A549 (cell line): ENCODE measurements around the gene ATP2C1. TPM values are rescaled to one million over a fixed set of nuclear protein-coding genes. Genes with fewer than 3 reads are reported as not detected.

Source experiments
- ATAC-seq, 2 experiments: fragments of 200-7000 bp in 1 of 2; fragments of >200 bp in 1 of 2; cut with Nextera tagmentation in 1 of 2; cut with Tn5 transposase in 1 of 2; 3 replicates each; pipeline versions ENCODE4 v1.8.0 to v1.9.1; 2018 to 2020; ENCODE audit warnings: mild to moderate bottlenecking in 1 of 2, moderate library complexity in 1 of 2
- CTCF ChIA-PET: fragments of 300-600 bp; sonication (Branson Sonifier 250); formaldehyde crosslinking; extraction: SDS; loops from one replicate; lab custom pipeline; 2021; ENCODE audit warnings: antibody characterized with exemption, inconsistent platforms; lab: Yijun Ruan, JAX
- POLR2A ChIA-PET: fragments of 350-600 bp; formaldehyde crosslinking; extraction: SDS; loops from one replicate; lab custom pipeline; 2021; ENCODE audit warnings: antibody characterized with exemption, inconsistent platforms; lab: Yijun Ruan, JAX
- DNase-seq, 2 experiments: peaks; one replicate each; pipeline versions ENCODE4 v3.0.0 to v3.0.0-alpha.2; 2011 to 2016; ENCODE audit warnings: low read depth in 1 of 2, low spot score in 1 of 2
- FAIRE-seq: peaks from 2 replicates; lab custom pipeline; 2011; peaks lifted over from hg19 to GRCh38; lab: Jason Lieb, UNC
- H3K27ac ChIP-seq, 2 experiments: fragments of >200 bp; sonication (Bioruptor Twin); formaldehyde crosslinking; 3 replicates each; pipeline ENCODE4 v1.5.1; 2016 to 2017
- H3K4me1 ChIP-seq: fragments of >200 bp; sonication (Bioruptor Twin); formaldehyde crosslinking; 3 replicates; pipeline ENCODE4 v1.6.1; 2016
- H3K4me2 ChIP-seq: fragments of >200 bp; sonication (Bioruptor Twin); formaldehyde crosslinking; 3 replicates; pipeline ENCODE4 v1.6.1; 2016
- H3K4me3 ChIP-seq: fragments of >200 bp; sonication (Bioruptor Twin); formaldehyde crosslinking; 3 replicates; pipeline ENCODE4 v1.5.1; 2016
- H3K9me3 ChIP-seq: fragments of >200 bp; sonication (Bioruptor Twin); formaldehyde crosslinking; 3 replicates; pipeline ENCODE4 v1.6.1; 2016
- BHLHE40 ChIP-seq: IDR thresholded peaks from 2 replicates; pipeline ENCODE4 v1.6.1; 2012; ENCODE audit warnings: low read depth, low read length, inconsistent platforms
- CHD2 ChIP-seq: fragments of 150-350 bp; IDR thresholded peaks from 2 replicates; pipeline ENCODE4 v1.6.1; 2014; ENCODE audit warnings: low read length; ENCODE audit not compliant: partially characterized antibody
- ESRRA ChIP-seq: fragments of 150-350 bp; IDR thresholded peaks from 2 replicates; pipeline ENCODE4 v1.6.1; 2014; ENCODE audit warnings: mild to moderate bottlenecking, low read length, borderline replicate concordance
- HEYL ChIP-seq: fragments of 250-450 bp; sonication (Bioruptor Pico); IDR thresholded peaks from 2 replicates; pipeline ENCODE4 v1.8.0; 2021; ENCODE audit warnings: mild to moderate bottlenecking, moderate library complexity
- KDM5A ChIP-seq: fragments of 200-600 bp; sonication (generic); IDR thresholded peaks from 2 replicates; pipeline ENCODE4 v1.6.1; 2016; ENCODE audit warnings: antibody characterized with exemption, mild to moderate bottlenecking
- MAFK ChIP-seq: fragments of 450-650 bp; IDR thresholded peaks from 2 replicates; pipeline ENCODE4 v1.6.1; 2014; ENCODE audit not compliant: partially characterized antibody
- MAZ ChIP-seq: fragments of 150-350 bp; IDR thresholded peaks from 2 replicates; pipeline ENCODE4 v1.6.1; 2014; ENCODE audit warnings: antibody characterized with exemption, low read depth, low read length, borderline replicate concordance
- NFE2L2 ChIP-seq: fragments of 150-350 bp; conservative IDR thresholded peaks from 2 replicates; pipeline ENCODE4 v1.6.1; 2014; ENCODE audit warnings: low read length
- NR3C1 ChIP-seq: fragments of >200 bp; sonication (Bioruptor Twin); formaldehyde crosslinking; IDR thresholded peaks from 3 replicates; pipeline ENCODE4 v1.6.1; 2017
- POLR2A ChIP-seq: IDR thresholded peaks from 2 replicates; pipeline ENCODE4 v1.6.1; 2012; ENCODE audit warnings: mild to moderate bottlenecking, low read length
- RAD21 ChIP-seq, 2 experiments: fragments of >200 bp in 1 of 2; sonication (Bioruptor Twin) in 1 of 2; formaldehyde crosslinking in 1 of 2; IDR thresholded peaks in 1 of 2; conservative IDR thresholded peaks in 1 of 2; 2 replicates in 1 of 2; 3 replicates in 1 of 2; pipeline ENCODE4 v1.6.1; 2012 to 2018; ENCODE audit warnings: inconsistent platforms in 1 of 2
- TFCP2L1 ChIP-seq: fragments of 250-450 bp; sonication (Bioruptor Pico); IDR thresholded peaks from 2 replicates; pipeline ENCODE4 v1.5.0; 2021; ENCODE audit warnings: mild to moderate bottlenecking
- TP53 ChIP-seq: fragments of 250-450 bp; sonication (Bioruptor Pico); IDR thresholded peaks from 2 replicates; pipeline ENCODE4 v1.5.0; 2021; ENCODE audit warnings: mild to moderate bottlenecking, moderate library complexity
- ZFP36 ChIP-seq: fragments of 450-650 bp; IDR thresholded peaks from 2 replicates; pipeline ENCODE4 v1.6.1; 2014; ENCODE audit warnings: borderline replicate concordance; ENCODE audit not compliant: partially characterized antibody
- WGBS: methylation state at CpG from one replicate; pipeline ENCODE4 v1.1.6; 2017; ENCODE audit errors: missing lambda C conversion rate; 5-methylcytosine and 5-hydroxymethylcytosine counted together
- polyA plus RNA-seq, 4 experiments: library from polyadenylated mRNA; depleted of rRNA in 3 of 4; stranded (reverse); fragments of >200 nt; fragmentation: RNase III in 1 of 4; extraction: RNeasy Plus Mini Kit Qiagen cat#74134 plus additional on column Dnase treatment in 1 of 4; gene quantifications; 2 replicates in 3 of 4; 3 replicates in 1 of 4; pipeline ENCODE4 v1.2.3, GENCODE V29; 2011 to 2017
- TF ChIP-seq, protein P1 (sequence below): fragments of 200-600 bp; sonication (generic); IDR thresholded peaks from 2 replicates; pipeline ENCODE4 v1.6.1; 2016; ENCODE audit warnings: antibody characterized with exemption, mild to moderate bottlenecking, moderate library complexity
- TF ChIP-seq, protein P2 (sequence below): IDR thresholded peaks from 2 replicates; pipeline ENCODE4 v1.6.1; 2012
- TF ChIP-seq, protein P3 (sequence below): fragments of >200 bp; sonication (Bioruptor Twin); formaldehyde crosslinking; IDR thresholded peaks from 3 replicates; pipeline ENCODE4 v1.5.1; 2016
- TF ChIP-seq, protein P4 (sequence below): fragments of >200 bp; sonication (Bioruptor Twin); formaldehyde crosslinking; IDR thresholded peaks from 3 replicates; pipeline ENCODE4 v1.6.1; 2016
- TF ChIP-seq, protein P5 (sequence below): fragments of 250-450 bp; sonication (Bioruptor Pico); IDR thresholded peaks from 2 replicates; pipeline ENCODE4 v1.5.0; 2020; ENCODE audit warnings: low read depth, mild to moderate bottlenecking, moderate library complexity
- TF ChIP-seq, protein P6 (sequence below): fragments of 250-450 bp; sonication (Bioruptor Pico); IDR thresholded peaks from 2 replicates; pipeline ENCODE4 v1.5.0; 2021; ENCODE audit warnings: mild to moderate bottlenecking, moderate library complexity, borderline replicate concordance

Gene ATP2C1
- polyA plus RNA-seq, 2 of the 4 experiments (the other 2 are of a cell fraction): 48.1 to 74.3 TPM

- TF ChIP-seq, protein P1, sequence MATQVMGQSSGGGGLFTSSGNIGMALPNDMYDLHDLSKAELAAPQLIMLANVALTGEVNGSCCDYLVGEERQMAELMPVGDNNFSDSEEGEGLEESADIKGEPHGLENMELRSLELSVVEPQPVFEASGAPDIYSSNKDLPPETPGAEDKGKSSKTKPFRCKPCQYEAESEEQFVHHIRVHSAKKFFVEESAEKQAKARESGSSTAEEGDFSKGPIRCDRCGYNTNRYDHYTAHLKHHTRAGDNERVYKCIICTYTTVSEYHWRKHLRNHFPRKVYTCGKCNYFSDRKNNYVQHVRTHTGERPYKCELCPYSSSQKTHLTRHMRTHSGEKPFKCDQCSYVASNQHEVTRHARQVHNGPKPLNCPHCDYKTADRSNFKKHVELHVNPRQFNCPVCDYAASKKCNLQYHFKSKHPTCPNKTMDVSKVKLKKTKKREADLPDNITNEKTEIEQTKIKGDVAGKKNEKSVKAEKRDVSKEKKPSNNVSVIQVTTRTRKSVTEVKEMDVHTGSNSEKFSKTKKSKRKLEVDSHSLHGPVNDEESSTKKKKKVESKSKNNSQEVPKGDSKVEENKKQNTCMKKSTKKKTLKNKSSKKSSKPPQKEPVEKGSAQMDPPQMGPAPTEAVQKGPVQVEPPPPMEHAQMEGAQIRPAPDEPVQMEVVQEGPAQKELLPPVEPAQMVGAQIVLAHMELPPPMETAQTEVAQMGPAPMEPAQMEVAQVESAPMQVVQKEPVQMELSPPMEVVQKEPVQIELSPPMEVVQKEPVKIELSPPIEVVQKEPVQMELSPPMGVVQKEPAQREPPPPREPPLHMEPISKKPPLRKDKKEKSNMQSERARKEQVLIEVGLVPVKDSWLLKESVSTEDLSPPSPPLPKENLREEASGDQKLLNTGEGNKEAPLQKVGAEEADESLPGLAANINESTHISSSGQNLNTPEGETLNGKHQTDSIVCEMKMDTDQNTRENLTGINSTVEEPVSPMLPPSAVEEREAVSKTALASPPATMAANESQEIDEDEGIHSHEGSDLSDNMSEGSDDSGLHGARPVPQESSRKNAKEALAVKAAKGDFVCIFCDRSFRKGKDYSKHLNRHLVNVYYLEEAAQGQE: no peak
- TF ChIP-seq TP53: no peak
- TF ChIP-seq TFCP2L1: no peak
- TF ChIP-seq MAZ: no peak
- no peak for TF ChIP-seq ZFP36
- TF ChIP-seq, protein P2, sequence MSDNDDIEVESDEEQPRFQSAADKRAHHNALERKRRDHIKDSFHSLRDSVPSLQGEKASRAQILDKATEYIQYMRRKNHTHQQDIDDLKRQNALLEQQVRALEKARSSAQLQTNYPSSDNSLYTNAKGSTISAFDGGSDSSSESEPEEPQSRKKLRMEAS: peak; percentile 68
- TF ChIP-seq, protein P3, sequence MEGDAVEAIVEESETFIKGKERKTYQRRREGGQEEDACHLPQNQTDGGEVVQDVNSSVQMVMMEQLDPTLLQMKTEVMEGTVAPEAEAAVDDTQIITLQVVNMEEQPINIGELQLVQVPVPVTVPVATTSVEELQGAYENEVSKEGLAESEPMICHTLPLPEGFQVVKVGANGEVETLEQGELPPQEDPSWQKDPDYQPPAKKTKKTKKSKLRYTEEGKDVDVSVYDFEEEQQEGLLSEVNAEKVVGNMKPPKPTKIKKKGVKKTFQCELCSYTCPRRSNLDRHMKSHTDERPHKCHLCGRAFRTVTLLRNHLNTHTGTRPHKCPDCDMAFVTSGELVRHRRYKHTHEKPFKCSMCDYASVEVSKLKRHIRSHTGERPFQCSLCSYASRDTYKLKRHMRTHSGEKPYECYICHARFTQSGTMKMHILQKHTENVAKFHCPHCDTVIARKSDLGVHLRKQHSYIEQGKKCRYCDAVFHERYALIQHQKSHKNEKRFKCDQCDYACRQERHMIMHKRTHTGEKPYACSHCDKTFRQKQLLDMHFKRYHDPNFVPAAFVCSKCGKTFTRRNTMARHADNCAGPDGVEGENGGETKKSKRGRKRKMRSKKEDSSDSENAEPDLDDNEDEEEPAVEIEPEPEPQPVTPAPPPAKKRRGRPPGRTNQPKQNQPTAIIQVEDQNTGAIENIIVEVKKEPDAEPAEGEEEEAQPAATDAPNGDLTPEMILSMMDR: no peak
- no peak for TF ChIP-seq ESRRA
- no peak for TF ChIP-seq NR3C1
- peak; percentile 62 for TF ChIP-seq POLR2A
- TF ChIP-seq BHLHE40: 0 out of 2 replicates have a peak, but pooled peaks have one; percentile 23
- TF ChIP-seq, protein P4, sequence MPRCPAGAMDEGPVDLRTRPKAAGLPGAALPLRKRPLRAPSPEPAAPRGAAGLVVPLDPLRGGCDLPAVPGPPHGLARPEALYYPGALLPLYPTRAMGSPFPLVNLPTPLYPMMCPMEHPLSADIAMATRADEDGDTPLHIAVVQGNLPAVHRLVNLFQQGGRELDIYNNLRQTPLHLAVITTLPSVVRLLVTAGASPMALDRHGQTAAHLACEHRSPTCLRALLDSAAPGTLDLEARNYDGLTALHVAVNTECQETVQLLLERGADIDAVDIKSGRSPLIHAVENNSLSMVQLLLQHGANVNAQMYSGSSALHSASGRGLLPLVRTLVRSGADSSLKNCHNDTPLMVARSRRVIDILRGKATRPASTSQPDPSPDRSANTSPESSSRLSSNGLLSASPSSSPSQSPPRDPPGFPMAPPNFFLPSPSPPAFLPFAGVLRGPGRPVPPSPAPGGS: no peak; the same call in 2 of the 3 replicates
- TF ChIP-seq KDM5A: no peak
- no peak for TF ChIP-seq HEYL (CRISPR knock-in tag)
- TF ChIP-seq CHD2: no peak
- TF ChIP-seq, protein P5, sequence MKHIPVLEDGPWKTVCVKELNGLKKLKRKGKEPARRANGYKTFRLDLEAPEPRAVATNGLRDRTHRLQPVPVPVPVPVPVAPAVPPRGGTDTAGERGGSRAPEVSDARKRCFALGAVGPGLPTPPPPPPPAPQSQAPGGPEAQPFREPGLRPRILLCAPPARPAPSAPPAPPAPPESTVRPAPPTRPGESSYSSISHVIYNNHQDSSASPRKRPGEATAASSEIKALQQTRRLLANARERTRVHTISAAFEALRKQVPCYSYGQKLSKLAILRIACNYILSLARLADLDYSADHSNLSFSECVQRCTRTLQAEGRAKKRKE (CRISPR knock-in tag): no peak
Measured at GRCh38 chr3:131026321-131027151, 132.7 kb downstream of the ATP2C1 start, which contains the start of the genes ASTE1 and NEK11 (continued).

- no peaks in the 10 kb centered on the region for H3K9me3 ChIP-seq
- no peak overlapping the region for H3K27ac ChIP-seq
- 94% methylated on average over 3 of the region's 3 CpGs for WGBS
- ChIA-PET POLR2A (no interaction called here), CTCF (no interaction called here)
- H3K4me1 ChIP-seq: peaks cover 13% of the 10 kb centered on the region; the same call in 2 of the 3 replicates
- DNase-seq (no peak), ATAC-seq (no peak), FAIRE-seq (no peak)
- H3K4me3 ChIP-seq: no peak overlapping the region
- H3K4me2 ChIP-seq: no peak overlapping the region
- TF ChIP-seq NFE2L2 (no peak), MAFK (peak; percentile 45), RAD21 (conservative IDR thresholded peaks at IDR 0.05 in 1 of 2, IDR thresholded peaks at IDR 0.05 in 1 of 2) (no peak)
- TF ChIP-seq, protein P6, sequence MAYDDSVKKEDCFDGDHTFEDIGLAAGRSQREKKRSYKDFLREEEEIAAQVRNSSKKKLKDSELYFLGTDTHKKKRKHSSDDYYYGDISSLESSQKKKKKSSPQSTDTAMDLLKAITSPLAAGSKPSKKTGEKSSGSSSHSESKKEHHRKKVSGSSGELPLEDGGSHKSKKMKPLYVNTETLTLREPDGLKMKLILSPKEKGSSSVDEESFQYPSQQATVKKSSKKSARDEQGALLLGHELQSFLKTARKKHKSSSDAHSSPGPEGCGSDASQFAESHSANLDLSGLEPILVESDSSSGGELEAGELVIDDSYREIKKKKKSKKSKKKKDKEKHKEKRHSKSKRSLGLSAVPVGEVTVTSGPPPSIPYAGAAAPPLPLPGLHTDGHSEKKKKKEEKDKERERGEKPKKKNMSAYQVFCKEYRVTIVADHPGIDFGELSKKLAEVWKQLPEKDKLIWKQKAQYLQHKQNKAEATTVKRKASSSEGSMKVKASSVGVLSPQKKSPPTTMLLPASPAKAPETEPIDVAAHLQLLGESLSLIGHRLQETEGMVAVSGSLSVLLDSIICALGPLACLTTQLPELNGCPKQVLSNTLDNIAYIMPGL: no peak
Measured at GRCh38 chr3:131028844-131029243, 135.0 kb downstream of the ATP2C1 start.
